SH-SY5Y (cell line): ENCODE results near the gene RELN.

Experiments
- GATA2 ChIP-seq: IDR thresholded peaks from 2 replicates; pipeline ENCODE4 v1.6.1; 2011; ENCODE audit warnings: mild to moderate bottlenecking, low read depth, low read length
- GATA3 ChIP-seq: IDR thresholded peaks from 2 replicates; pipeline ENCODE4 v1.6.1; 2011; ENCODE audit warnings: low read depth, mild to moderate bottlenecking, low read length, moderate library complexity

Gene RELN

DNA sequence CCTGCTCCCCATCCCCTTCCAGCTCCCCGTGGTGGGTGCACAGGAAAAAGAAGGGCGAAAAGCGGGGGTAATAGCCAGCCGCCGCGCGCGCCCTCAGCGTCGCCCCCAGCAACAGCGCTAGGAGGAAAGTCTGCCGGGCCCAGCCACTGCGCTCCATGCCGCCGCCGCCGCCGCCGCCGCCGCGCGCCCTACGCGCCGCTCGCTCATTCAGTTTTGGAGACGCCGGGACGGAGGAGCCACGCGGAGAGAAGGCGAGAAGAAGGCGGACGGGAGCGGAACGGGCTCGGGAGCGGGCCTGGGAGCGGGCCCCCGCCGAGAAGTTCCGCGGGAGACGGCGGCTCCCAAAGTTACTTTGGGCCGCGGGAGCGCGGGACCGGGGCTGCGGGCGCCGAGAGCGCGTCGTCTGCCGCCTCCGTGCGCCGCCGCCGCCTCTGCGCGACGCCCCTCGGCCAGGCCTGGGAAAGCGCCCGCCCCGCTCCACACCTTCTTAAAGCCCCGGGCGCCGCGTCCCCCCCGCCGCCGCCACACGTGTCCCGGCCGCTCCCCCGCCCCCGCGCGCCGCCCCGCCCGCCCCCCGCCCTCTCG lies at the start of gene RELN:
TSS of gene RELN (minus strand) at position 459 of the 585 bp plus-strand sequence. CDS start at position 157, 302 bp downstream.
- TF ChIP-seq GATA2 = no peak
- TF ChIP-seq GATA3 = no peak

DNA sequence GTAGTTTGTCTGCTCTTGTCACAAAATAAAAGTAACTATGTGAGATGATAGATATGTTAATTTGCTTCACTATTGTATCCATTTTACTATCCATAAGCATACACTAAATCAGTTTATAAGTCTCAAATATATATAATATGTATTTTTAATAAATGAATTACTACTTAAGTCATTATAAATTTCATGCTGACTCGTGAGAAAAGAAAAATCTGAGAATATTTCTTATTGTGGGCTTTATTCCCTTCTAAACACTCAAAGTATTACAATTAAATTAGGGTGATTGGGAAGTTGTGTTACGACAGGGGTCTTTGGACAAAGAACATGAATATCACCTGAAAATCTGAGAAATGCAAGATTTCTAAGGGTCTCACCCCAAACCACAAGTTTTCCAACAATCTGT lies 48.7 kb upstream of the RELN start:
- TF ChIP-seq GATA2 (no peak), GATA3 (no peak)

DNA sequence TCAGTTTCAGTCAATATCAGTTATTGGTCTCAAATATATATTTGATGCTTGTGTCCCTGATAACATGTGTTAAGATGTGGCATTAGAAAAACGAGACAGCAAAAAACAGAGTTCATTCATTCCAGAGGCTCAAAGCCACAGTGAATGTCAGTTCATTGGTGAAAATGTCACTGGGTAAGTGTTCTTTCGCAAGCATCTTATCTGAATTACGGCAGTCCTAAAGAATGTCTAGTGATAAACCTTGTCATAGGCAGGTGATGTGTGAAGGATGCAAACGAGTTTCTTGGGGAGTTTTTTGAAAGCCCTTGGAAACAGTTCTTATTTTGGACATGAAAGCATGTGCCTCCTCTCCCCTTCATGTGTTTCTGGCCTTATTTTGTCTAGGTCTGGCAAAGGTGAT lies 45.9 kb upstream of the RELN start:
- TF ChIP-seq GATA3 (no peak), GATA2 (no peak)

DNA sequence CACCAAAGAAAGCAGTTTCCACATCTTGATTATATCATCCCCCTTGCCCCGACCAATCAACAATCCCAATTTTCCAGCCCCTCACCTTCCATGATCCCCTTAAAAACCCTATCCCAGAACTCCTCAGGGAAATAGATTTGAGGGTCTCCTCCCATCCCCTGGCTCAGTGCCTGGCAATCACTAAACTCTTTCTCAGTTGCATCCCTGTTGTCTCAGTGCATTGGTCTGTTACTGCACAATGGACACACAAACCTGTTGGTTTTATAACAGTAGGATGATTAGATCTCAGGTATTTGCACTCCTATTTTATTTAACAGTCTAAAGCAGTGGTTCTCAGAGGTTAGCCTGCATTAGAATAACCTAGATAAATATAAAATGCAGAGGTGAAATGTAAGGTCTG lies 45.2 kb upstream of the RELN start:
- no peak for TF ChIP-seq GATA3
- no peak for TF ChIP-seq GATA2

DNA sequence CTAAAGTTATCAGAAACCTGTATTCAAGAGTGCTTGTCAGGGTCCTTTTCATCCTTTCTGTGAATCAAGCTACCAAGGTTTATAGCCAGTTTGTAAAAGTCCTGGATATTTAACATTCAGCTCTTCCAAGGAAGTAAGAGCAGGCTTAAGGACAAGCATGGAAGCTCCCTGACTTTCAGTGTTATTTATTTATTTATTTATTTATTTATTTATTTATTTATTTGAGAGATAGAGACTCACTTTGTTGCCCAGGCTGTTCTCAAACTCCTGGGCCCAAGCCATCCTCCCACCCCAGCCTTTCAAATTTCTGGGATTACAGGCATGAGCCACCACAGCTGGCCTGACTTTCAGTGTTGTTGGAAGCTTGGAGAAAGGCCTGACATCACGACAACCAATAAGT lies 44.4 kb upstream of the RELN start:
- TF ChIP-seq GATA3 (no peak), GATA2 (no peak)

DNA sequence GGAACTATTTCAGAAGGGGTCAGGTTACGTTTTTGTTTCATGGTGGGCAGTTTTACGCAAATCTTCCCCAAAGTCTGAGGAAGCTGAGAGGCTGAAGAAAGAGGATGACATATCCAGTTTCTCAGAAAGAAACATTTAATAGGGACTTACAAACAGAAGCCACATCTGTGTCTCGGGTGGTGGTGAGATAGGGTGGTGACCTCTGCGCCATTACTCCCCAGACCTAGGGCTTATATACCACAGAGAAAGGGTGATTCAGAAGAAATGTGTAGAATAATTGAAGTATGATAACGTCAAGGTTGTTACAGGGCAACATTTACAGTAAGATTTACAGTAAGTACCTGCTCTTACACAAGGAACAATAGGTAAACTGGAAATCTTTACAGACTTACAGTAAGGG lies 43.0 kb upstream of the RELN start:
- TF ChIP-seq GATA2 = no peak
- TF ChIP-seq GATA3 = no peak

DNA sequence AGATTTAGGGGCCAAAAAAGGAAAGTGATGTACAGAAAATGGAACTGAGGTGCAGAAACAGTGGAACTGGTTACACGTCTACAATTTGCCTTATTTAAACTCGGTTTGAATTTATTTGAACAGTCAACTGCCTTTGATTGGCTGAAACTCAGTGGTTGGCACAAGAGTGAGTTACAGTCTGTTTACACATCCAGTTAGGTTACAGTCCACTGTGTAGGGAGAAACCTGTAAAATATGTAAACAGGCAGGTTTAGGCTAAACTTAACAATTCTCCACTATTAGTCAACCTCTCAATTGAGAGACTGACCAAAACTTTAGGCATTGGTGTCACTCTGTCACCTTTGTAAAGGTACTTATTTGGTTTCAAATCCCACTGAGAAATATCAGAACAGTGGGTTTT lies 40.3 kb upstream of the RELN start:
- TF ChIP-seq GATA3 = no peak
- no peak for TF ChIP-seq GATA2

DNA sequence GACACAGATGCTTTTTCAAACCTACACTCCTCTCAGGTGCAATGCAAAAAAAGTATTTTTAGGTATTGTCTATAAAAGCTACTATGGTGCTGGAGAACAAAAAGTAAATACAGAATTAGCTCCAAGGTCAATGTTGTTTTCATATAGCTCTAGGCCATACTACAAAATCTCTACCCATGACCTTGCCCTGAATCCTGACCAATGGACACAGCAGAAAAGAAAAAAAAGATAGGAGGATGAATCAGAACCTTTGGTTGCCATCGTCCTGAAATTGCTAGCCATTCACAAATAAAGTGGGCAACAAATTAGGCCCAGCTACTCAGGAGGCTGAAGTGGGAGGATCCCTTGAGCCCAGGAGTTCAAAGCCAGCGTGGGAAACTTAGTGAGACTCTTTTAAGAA lies 35.2 kb upstream of the RELN start:
- TF ChIP-seq GATA3 = no peak
- no peak for TF ChIP-seq GATA2

DNA sequence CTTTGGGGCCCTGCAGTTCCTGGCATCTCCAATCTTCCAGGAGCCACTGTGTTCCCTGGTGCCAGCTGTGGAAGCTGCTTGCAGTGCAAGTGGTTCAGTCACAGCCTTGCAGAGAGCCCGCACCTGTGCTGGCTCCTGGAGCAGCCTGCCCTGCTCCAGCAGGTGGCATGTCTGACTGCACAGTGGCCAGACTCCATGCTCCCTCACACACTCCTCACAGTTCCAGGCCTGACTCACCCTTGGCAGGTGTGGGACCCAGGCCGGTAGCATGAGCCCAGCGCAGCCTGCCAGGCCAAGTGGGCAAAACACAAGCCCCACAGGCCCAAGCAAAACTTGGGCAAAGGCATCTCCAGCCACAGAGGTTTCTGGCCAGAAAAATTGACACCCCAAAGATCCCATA lies 33.6 kb upstream of the RELN start:
- TF ChIP-seq GATA2 (no peak), GATA3 (no peak)

DNA sequence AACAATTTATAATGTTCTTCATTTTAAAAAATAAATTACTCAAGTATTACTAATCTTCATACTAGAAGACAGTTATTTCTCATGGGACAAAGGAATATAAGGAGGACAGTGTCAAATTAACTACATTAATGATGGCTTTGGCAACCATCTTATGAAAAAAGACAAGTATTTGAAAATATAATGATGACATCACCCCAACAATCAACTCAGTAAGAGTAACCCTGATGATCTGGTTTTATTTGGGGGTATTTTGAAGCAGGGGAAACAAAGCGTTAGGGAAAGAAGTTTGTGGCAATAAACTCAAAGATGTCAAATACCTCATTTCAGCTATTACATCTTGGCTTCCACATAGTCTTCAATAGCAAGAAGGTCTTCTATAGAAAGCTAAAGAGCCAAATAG lies 29.0 kb upstream of the RELN start:
- TF ChIP-seq GATA2 (no peak), GATA3 (no peak)

DNA sequence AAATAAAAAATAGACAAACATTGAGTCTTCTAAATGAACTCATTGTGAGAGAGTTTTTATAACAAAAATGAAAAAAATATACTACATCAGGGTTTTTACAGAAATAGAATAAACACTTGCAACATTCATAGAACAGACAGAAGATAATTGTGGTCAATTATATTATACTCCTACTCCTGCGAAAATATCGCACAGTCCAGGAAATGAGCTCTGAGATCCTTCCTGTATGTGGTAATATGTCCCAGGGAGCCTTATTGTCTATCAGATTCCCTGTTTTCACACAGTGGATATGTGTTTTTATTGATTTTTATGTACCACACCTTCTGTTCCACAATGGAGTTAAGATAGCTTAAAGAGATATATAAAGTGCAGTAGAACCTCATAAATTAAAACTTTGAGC lies 27.5 kb upstream of the RELN start:
- TF ChIP-seq GATA3 (no peak), GATA2 (no peak)

DNA sequence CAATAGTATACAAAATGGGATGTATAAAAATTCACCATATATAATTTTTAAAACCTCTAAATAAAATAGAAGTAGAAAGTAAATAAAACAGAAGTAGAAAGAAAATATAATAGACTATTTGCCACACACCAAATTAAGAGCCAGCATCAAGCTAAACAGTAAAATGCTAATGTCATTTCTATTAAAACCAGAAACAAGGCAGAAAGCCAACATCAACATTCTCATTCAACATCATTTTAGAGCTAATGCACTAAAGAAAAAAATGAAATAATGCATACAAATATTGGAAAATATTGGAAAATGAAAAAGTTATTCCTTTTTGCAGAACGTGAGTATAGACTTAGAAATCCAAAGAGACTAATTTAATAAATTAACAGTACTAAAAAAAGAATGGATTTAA lies 23.4 kb upstream of the RELN start:
- TF ChIP-seq GATA3 (no peak), GATA2 (no peak)

DNA sequence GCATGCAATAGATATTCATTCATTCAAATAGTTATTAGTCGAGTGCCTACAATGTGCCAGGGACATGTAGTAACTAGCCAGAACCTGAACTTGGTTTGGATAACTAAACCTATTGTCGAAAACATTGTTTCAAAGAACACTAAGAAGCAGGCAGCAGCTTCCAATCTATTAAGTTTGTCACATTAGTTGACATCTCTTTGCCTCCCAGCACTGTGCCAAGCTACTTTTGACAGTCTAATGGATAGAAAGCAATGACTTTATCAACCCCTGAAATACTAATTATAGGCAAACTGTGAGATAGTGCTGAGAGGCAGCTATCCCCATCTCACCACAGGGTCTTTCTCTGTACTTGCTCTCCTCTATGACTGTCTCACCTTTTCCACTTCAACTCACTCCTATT lies 22.4 kb upstream of the RELN start:
- TF ChIP-seq GATA2 (no peak), GATA3 (no peak)

DNA sequence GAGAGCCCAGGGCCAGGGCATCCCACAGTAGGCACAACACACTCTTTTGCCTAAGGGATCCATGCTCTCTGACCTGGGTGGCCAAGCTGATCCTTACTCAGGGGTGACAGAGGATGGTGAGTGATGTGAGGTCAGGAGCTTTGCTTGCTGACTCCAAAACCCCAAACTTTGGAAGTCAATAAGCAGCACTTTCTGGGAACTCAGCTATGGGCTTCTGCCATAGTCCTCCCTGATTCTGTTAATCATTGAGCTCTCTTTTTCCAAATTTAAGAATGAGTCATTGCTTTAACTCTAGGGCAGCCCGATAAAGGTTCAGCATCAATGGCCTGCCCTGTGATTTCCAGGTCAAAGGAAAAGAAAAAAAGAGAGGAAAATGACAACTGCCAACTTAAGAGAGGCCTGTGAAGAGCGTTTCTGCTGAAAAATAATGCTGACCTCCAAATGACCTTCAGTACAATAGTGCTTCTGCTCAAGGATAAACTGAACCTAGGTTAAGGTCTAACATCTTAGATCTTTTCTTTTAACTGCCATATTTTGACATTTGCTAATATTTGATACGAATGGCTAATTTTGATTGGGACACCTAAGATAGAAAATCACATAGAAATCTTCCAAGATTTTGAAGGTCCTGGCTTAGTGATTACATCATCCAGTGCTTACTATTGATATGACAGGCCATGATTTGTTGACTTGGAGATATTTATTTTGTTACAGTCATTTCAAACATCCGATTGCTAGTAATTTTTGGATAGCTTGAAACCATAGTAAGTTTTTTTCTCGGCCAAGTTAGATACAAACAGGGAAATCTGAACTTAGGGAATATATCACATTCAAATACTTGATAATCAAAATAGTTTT lies 20.8 kb upstream of the RELN start:
- TF ChIP-seq GATA2 = no peak
- no peak for TF ChIP-seq GATA3

DNA sequence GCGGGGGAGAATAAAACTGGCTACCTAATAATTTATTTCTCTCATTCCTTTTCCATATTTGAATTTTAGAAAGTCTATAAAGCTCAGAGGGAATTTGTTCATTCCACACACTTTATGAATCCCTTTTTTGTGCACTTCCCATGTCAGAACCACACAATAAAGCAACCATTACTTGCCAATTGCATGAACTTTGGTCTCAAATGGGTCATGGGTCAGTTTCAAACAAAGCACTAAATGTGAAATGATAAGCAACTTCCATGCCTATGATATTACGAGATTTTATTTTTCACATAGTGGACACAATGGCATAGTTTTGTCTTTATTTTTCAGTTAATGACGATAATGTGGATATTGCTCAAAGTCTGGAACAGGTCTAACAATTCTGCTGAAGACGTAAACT lies 18.6 kb upstream of the RELN start:
- TF ChIP-seq GATA3 = no peak
- no peak for TF ChIP-seq GATA2
